Bronchial epithelial cell (primary cell): ENCODE results near the gene MYOF. TPM values are rescaled to one million over a fixed set of nuclear protein-coding genes. Genes with fewer than 3 reads are reported as not detected.
A peak's percentile ranks its signal among the peaks of the same experiment; 100 is the strongest.

Experiments
- DNase-seq: peaks from one replicate; pipeline ENCODE4 v3.0.0-alpha.2; 2010; ENCODE audit warnings: low read depth
- FAIRE-seq: peaks from 2 replicates; lab custom pipeline; 2011; peaks lifted over from hg19 to GRCh38; lab: Jason Lieb, UNC
- H3K27me3 ChIP-seq: 2 replicates; pipeline ENCODE4 v1.5.1; 2011; ENCODE audit warnings: low read length; ENCODE audit not compliant: control insufficient read depth, insufficient read depth
- H3K36me3 ChIP-seq: 2 replicates; pipeline ENCODE4 v1.5.1; 2011; ENCODE audit warnings: low read length; ENCODE audit not compliant: control insufficient read depth, insufficient read depth
- H3K4me3 ChIP-seq: 2 replicates; pipeline ENCODE4 v1.5.1; 2011; ENCODE audit warnings: mild to moderate bottlenecking, low read depth, low read length, control low read depth
- total RNA-seq: library from RNA; depleted of rRNA; stranded (reverse); fragments of >200 nt; gene quantifications from 2 replicates; pipeline ENCODE4 v1.2.1, GENCODE V29; 2014
- TF ChIP-seq, protein P1 (sequence below): IDR thresholded peaks from 2 replicates; pipeline ENCODE4 v1.5.1; 2011; ENCODE audit warnings: mild to moderate bottlenecking, moderate library complexity, low read length, control low read depth, inconsistent platforms; ENCODE audit not compliant: insufficient read depth, severe bottlenecking

The MYOF gene
- total RNA-seq, 1 donor from 2014 or later, result 133 TPM

DNA sequence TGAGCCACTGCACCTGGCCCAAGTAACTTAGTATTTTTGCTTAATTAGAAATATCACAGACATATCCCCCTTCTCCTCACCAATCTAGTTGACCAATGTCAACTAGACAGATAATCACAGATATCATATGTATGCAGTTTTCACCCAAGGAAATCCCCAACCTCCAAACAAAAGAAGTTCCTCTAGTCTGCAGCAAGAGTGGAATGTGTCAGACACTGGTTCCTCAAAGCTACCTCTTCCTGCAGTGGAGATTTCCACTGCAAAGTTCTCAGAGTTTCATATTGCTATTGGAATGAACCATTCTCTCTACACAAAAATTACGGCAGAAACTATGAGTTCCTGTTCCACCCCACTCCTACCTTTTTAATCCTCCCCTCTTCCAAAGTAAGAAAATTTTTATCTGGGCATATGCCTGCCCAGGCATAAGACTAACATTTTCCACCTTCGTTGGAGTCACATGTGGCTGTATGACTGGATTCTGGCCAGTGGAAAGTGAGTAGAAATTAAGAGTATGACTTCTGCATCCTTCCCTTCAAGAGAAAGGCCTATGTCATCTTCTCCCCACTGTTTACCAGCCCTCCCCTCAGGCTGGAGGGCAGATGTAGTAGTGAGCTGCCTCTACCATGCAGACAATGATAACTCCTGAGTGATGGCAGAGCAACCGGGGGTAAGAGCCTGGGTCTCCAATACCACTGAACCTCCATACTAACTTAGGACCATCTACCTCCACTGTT is 103.0 kb downstream of the MYOF start:
- DNase-seq (no peak), FAIRE-seq (no peak)
- no peak overlapping the region for H3K4me3 ChIP-seq
- TF ChIP-seq, protein P1, sequence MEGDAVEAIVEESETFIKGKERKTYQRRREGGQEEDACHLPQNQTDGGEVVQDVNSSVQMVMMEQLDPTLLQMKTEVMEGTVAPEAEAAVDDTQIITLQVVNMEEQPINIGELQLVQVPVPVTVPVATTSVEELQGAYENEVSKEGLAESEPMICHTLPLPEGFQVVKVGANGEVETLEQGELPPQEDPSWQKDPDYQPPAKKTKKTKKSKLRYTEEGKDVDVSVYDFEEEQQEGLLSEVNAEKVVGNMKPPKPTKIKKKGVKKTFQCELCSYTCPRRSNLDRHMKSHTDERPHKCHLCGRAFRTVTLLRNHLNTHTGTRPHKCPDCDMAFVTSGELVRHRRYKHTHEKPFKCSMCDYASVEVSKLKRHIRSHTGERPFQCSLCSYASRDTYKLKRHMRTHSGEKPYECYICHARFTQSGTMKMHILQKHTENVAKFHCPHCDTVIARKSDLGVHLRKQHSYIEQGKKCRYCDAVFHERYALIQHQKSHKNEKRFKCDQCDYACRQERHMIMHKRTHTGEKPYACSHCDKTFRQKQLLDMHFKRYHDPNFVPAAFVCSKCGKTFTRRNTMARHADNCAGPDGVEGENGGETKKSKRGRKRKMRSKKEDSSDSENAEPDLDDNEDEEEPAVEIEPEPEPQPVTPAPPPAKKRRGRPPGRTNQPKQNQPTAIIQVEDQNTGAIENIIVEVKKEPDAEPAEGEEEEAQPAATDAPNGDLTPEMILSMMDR, result no peak
- peaks cover 26% of the 10 kb centered on the region for H3K36me3 ChIP-seq
- H3K27me3 ChIP-seq, result no peaks in the 10 kb centered on the region

DNA sequence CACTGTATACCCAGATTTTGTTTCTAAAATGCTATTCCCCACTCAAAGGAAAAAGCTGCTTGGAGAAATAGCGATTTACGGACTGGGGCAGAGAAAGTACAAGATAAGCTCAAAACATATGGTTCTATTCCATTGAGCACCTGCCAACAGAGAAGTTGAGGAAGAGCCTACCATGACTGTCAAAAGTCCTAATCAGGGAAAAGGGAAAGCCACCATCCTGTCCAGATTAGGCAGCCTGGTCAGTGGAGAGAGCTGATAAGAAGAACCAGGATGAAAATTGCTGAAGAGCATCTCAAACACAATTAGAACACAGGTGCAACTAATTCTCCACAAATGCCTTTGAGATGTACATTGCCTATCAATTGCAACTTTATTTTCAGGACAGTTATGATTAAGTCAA is 104.1 kb downstream of the MYOF start:
- TF ChIP-seq, protein P1, result no peak
- FAIRE-seq (no peak), DNase-seq (no peak)
- Histone ChIP-seq H3K4me3 (no peak overlapping the region), H3K36me3 (peaks cover 31% of the 10 kb centered on the region), H3K27me3 (no peaks in the 10 kb centered on the region)

DNA sequence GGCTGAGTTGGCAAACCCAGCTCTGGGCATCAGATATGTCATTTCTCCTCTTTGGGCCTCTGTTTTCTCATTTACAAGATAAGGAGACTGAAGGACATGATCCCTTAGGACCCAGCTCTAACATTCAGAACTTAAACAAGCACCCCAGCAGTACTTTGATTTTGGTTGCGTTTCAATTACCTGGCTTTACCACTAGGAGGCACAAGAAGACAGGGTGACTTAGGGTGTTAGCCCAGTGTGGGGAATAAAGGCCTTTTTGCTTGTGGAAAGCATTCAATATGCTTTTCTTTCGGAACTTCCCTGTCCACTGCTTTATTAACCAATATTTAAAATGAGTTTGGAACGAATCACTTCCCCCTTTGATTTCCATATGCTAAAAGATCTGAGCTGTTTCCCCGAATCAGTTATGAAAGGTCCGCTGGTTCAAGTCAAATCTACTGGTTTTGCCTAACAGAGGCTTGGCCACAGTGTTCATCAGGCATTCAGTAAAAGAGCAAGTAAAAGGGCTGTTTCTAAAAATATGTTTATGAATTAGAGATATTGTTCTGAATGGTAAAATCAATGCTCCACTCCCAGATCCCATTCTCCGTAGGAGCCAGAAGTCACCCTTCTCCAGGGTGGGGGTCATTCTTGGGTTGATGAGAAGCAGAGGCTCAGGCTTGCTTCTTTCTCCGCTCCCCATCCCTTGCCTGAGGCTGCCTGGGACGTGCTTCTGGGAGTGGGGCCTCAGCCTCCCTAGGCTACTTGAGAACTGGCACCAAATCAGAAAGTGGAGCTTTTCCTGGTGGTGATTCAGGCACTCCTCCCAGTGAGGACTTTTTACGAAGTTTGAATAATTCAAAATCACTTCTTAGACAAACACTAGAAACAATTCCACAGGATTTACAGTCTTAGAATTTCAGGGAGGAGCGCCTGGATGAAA is 105.5 kb downstream of the MYOF start:
- TF ChIP-seq, protein P1, result peak; percentile 83
- Histone ChIP-seq H3K27me3 (no peaks in the 10 kb centered on the region), H3K4me3 (no peak overlapping the region), H3K36me3 (peaks cover 36% of the 10 kb centered on the region)
- FAIRE-seq (peak; percentile 68), DNase-seq (peak; percentile 90)

DNA sequence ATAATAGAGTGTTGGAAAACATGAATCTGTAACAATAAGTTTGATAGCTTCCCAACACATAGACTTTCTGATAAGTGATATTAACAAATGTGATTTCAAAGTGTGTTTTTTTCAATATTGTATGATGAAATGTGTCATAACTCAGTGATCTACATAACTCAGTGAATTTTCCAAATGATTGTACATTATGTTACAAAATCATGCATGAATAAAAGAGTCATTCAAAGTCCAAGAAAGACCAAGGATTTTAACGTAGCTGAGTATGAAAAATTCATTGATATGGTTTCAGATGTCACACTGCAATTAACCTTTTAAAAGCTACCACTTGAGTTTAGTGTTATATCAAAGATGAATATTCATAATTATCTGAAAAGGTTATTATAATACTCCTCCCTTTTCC is 111.2 kb downstream of the MYOF start:
- FAIRE-seq (no peak), DNase-seq (no peak)
- peaks cover 44% of the 10 kb centered on the region for H3K36me3 ChIP-seq
- H3K4me3 ChIP-seq, result no peak overlapping the region
- TF ChIP-seq, protein P1, result no peak
- H3K27me3 ChIP-seq, result no peaks in the 10 kb centered on the region

DNA sequence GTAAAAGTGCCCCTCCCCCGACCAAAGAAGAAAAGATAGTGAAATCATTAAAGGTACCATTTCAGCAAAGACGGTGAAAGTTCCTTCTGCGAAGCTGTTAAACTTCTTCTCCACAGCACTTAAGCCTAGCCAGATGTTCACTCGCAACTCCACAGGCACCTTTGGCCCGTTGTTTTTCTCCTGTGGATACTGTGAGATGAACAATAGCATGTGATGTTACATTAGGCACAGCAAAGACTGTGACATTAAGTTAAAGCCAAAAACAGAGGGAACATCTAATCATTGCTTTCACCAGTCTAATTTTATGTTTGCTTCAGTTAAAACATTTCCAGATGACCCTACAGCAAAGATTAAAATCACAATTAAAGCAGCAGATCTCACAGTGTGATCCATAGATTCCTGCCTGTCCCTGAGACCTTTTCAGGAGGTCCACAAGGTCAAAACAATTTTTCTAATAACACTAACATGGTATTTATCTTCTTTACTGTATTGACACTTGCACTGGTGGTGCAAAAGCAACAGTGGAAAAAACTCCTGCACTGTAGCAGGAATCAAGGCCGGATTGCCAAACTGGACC is 112.5 kb downstream of the MYOF start:
- TF ChIP-seq, protein P1, result no peak
- H3K4me3 ChIP-seq, result no peak overlapping the region
- DNase-seq (no peak), FAIRE-seq (no peak)
- peaks cover 36% of the 10 kb centered on the region for H3K36me3 ChIP-seq
- H3K27me3 ChIP-seq, result no peaks in the 10 kb centered on the region
